Midbrain (tissue), 1 donor: Measurements from ENCODE around the gene RIMS4.
A peak's percentile ranks its signal among the peaks of the same experiment; 100 is the strongest.

Experiments used
- DNase-seq: peaks from one replicate; lab custom pipeline; 2025; lab: John Stamatoyannopoulos, UW

The RIMS4 gene

DNA sequence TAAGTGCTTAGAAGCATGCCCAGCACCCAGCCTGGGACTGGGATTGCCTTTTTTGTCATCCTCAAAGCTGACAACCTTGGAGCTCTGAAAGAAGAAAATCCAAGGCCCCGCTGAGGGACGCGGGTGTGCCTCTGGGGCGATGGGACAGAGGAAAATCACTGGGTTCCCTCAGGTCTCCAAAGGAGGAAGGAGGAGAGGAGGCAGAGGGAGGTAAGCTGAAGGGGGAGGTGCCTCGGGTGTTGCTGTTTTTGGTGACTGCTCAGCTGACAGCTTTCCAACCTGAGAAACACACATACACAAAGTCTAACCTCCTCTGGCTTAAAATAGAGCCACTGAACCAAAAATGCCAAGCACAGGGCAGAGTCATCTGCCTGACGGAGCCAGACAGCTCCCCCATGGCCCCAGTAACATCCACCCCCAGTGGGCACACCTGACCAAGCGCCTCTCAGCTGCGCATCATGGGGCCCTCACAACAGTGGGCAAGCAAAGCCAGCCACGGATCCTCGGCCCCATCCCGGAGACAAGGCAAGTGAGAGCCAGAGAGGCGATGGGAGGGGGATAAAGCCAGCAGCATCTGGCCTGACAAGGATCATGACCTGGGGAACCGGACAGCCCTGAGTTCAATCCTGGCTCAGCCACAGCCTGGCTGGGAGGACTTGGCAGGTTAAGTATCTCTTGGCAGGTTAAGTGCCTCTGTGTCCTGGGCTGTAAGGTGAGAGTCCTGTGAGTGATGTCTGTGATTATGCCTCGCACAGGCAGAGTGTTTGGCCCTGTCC, 67.9 kb downstream of the RIMS4 start:
- DNase-seq = no peak

DNA sequence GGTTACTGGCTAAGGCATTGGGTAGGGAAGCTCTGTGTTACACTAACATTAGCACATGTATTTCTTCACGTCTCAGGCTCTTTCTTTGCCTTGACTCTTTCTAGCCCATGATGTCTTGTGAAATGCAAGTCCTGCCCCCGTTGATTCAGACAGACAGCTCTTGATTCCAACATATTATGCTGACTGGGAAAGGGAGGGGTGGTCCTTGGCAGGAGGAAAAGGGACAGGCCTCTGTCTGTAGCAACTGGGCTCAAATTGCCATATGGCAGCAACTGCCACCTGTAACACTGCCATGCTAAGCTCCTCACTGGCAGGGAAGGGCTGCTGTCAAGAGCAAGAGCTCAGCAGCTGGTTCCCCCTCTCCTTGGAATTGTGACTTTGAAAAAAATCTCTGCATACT, 70.4 kb downstream of the RIMS4 start:
- no peak for DNase-seq

DNA sequence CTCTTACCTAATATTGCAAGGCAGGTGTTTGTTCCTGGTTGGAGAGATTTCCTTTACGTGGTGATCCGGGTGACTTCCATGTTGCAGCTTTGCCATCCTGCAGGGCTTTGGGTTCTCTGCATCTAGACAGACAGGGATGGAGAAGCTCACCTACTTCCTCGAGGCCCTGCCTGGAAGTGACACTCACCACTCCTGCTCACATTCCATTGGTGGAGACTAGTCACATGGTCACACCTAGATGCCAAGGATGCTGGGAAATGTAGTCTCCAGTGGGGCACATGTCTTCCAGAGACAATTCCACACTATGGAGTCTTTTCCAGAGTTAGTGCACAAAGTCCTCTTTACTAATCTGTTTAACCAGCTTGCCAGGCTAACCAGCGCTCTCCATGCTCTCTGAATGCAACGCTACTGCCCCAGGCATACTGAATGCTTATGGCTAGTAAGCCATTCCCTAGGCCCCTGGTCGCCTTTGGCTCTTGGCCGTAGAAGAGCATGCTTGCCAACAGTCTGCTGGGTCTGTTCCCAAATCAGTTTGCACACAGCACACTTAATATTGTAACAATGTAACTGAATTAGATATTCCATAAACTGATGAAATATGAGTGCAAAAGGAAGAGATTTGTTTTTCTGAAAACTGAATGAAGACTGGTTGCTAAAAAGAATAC, 71.4 kb downstream of the RIMS4 start:
- DNase-seq = peak; percentile 80

DNA sequence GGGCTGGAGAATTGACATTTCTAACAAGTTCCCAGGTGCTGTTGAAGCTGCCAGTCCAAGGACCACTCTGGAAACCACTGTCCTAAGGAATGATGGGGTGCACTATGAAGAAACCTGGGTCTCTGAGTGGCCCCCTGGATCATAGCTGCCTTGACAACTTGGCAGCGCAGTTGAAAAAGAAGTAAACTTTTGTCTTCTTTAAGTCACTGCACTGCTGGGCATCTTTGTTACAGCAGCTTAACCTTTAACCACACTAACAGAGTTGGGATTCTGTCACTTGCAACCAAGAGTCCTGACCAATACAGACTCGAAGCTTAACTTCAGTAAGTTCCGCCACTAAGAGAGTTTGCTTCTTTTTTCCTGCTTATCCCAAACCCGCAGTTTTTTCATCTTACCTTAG, 73.2 kb downstream of the RIMS4 start:
- no peak for DNase-seq

DNA sequence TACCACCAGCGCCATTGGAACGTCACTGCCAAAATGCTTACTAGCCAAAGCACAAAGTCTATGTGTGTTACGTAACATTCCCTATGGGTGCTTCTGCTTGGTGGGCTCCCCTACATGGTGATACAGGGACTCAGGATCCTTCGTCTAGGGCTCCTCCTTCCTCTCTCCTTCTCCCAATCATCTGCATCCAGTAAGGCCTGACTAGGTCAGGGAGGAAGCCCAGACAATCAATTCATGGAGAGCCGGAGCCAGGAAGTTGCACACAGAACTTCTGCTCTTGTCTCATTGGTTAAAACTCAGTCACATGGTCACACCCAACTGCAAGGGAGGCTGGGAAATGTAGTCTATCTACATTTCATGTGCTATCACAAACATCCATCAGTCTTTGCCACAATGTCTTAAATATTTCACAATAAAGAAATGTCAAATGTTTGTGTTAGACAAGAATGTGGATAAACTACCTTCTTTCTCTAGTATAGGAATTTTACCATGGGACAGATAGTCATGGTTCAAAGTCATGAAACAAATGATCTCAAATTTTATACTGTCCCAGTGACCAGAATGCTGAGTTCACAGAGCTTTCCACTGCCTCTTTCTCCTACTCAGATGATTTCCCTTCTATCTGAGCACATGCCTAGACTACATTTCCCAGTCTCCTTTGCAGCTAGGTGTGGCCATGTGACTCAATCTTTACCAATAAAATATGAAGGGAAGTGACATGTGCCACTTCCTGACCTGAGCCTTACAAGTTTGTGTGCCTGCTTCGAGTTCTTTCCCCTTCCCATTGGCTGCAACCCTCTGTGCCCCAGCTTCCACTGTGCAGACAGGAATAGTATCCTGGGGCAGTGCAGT, 74.0 kb downstream of the RIMS4 start:
- DNase-seq = peak; percentile 88

DNA sequence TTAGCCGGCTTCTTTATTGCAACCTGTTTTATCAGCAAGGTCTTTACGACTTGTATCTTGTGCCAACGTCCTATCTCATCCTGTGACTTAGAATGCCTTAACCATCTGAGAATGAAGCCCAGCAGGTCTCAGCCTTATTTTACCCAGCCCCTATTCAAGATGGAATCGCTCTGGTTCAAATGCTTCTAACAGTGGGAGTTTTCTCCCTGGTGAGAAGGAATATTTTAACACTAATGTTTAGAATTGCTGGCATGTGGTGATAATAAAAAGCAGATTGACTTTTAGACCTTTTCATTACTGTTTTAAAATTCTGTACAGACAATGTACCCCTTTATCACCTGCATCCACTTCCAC, 74.6 kb downstream of the RIMS4 start:
- DNase-seq = no peak

DNA sequence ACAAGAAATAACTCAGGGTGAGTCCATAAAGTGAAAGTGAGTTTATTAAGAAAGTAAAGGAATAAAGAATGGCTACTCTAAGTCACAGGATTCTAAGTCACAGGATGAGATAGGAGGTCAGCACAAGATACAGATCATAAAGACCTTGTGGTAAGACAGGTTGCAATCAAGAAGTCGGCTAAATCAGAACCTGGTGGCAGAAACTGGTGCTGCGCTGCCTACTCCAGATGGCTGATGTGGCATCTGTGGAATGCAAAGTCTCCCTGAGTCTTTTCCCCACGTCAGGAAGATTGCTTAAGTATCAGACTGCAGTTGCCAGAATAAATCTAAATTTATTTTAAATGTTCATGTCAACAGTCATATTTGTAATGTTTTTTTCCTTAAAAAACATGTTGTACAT, 75.4 kb downstream of the RIMS4 start:
- no peak for DNase-seq

DNA sequence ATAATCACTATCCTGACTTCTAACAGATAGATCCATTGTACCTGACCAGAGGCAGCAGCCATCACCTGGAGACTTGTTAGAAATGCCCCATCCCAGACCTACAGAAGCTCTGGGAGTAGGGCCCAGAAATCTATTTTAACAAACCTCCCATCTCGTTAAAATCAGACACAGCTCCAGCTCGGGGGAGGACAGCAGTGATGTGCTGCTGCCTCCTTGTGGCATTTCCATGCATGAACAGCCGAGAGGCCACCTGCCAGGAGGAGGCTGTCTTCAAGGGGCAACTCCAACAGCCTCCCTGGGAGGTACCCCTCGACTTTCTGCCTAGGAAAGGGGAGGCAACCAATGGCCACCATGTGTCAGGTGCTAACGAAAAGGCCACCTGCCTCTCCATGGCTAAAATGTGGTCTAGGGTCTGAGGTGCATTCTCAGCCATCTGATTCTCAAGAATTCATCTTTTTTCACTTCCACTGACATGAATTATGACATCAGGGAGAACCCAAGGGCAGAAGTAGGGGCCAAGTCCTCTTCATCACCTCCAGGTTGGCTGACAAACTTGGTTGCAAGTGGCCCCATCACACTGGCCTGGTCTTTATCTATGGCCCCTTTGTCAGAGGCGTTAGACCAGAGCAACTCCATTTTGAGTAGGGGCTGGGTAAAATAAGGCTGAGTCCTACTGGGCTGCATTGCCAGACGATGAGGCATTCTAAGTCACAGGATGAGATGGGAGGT, 76.8 kb downstream of the RIMS4 start:
- peak; percentile 82 for DNase-seq

DNA sequence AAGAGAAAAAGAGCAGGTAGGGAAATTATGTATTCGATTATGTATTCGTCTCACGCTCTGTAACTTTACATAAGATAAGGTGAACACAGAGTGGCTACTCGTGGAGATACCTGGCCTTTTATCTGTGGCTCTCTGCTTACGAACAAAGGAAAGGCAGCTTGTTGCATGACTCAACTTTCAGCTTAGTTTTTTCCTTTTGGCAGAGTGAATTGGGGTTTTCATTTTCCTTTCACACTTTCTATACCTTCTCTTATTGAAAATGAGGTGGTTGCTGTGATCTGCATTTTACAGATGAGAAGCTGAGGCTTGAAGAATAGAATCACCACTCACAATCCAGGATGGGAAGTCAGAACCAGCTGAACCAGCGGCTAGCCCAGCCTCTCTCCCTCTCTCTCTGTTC, 78.0 kb downstream of the RIMS4 start:
- DNase-seq = no peak

DNA sequence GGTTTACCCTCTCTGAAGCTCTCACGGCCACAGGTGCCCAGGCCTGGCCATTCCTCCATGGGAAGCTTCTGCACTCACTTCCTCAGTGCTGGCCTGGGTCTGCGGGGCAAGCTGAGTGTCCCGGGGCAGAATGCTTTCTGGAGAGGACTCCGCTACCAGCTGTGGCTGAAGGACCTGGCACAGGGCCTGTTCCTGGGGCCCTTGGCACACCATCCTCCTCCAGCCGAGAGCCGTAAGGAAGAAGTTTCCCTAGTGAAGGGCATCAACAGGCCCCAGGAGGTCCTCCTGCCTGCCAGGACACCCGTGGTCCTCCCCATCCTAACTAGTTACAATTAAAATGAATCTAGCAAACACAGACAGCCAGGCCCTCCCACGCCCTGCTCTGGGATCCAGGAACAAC, 78.7 kb downstream of the RIMS4 start:
- DNase-seq = no peak

DNA sequence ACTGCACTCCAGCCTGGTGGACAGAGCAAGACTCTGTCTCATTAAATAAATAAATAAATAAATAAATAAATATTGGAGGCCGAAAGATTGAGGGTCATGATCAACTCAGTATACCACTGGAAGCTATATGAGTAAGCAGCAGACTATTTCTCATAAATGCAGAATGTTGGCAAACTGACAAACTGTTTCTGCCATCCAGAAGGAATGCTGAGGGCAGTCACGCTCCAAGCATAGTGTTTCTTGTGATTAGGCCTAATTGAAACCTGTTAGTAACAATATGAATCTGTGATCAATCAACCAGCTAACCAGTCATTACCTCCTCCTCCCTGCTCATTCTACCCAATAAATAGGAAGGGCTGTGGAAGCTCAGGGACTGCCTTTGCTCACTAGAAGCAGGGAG, 79.9 kb downstream of the RIMS4 start:
- no peak for DNase-seq

DNA sequence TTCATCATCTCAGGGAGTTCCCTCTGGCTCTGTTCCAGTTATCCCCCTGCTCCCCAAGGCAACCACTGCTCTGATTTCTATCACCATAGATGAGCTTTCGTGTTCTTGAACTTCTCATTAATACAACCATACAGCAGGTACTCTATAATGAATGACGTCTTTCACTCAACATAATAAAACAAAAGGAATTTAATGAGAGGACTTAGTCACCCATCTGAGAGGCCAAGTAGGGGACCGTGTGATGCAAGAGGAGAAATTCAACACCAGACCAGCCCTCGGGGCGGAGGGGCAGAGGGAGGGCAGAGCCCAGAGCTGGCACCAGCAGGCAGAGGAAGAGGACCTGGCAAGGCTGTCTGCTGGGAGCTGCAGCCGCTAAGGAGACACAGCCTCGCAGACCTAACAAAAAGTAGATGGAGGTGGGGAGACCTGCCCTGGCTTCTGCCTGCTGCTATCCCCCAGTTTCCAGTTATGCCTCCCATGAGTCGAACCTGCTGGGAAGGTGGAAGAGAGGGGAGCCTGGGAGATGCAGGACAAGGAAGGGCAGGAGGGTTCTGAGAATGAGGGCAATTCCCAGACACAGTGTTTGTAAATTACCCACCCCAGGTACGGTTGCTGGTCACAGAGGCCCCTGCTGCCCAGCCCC, 81.4 kb downstream of the RIMS4 start:
- peak; percentile 12 for DNase-seq

DNA sequence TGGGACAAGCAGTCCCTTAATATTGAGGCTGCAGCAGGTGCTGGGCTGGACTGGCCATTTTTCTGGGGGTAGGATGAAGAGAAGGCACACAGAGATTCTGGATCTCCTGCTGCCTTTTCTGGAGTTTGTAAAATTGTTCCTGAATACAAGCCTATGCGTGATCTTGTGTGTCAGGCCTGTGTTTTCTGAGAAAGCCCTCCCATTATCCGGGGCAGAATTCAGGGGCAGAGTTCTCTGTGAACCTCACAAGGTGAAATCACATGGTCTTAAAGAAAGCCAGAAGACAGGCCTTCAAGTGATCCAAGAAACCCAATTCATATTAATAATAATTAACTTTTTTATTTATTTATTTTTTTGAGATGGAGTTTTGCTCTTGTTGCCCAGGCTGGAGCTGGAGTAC, 82.7 kb downstream of the RIMS4 start:
- DNase-seq = no peak

DNA sequence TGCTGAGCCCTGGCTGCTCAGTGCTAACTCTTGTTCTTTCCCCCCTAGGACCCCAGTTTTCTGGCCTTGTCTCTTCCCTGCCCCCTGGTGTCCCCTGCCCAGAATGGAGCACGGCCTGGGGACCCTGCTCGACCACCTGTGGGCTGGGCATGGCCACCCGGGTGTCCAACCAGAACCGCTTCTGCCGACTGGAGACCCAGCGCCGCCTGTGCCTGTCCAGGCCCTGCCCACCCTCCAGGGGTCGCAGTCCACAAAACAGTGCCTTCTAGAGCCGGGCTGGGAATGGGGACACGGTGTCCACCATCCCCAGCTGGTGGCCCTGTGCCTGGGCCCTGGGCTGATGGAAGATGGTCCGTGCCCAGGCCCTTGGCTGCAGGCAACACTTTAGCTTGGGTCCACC, 83.3 kb downstream of the RIMS4 start:
- no peak for DNase-seq

DNA sequence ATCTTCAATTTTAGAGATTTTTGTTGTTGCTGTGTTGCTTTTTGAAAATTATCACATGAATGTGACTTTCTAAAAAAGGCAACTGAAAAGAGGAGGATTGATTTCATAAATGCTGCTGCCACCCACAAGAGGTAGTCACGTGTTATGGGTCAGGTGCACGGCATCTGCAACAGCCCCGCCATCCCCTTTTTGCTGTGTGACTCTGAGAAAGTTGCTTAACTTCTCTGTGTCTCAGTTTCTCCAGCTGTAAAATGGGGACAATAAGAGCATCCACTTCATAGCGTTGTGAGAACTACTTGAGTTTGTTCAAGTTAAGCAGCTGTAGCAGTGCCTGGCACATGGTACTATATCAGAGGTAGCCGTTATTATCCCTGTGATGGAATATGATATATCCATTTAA, 84.5 kb downstream of the RIMS4 start:
- no peak for DNase-seq

DNA sequence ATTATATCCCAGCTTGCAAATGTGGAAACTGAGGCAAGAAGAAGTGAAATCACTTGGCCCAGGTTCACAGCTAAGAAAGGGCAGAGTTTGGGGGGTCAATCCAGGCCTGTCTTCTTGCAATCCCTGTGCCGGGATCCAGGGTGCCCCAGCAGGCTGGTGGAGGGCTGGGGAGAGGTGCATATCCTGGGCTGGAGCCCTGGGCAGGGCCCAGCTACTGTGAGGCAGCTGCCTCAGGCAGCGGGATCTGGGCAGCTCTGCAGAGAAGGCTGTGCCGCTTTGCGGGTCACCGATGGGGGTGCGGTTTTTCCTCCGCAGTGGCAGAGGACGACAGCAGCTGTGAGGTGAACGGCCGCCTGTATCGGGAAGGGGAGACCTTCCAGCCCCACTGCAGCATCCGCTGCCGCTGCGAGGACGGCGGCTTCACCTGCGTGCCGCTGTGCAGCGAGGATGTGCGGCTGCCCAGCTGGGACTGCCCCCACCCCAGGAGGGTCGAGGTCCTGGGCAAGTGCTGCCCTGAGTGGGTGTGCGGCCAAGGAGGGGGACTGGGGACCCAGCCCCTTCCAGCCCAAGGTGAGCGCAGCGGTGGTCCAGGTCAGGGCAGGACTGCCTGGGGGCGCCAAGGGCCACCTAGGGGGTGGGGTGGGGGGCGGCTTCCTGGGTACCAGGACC, 85.8 kb downstream of the RIMS4 start:
- DNase-seq = no peak

DNA sequence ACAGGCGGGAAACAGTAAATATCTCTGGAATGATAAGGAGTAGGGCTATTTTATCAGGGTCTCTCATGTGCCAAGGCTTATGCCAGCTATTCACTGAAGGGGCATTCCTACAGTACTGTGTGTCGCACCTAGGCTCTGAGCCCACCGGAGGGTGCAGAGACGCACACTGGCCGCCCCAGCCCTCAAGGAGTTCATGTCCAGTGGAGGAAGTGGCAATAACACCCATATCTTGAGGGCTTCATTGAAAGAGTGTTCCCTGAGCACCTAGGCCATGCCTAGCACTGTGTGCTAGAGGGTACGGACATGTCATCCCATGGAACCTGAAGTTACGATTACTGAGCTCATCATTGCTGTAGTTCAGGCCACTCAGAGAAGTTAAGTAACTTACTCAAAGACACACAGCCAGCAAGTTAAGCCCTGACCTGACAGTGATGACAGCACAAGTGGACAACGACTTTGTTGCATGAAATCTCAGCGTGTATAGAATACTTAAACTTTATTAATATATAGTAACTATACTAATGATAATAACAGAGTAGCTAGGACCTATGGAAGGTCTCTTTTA, 86.5 kb downstream of the RIMS4 start:
- DNase-seq = no peak

DNA sequence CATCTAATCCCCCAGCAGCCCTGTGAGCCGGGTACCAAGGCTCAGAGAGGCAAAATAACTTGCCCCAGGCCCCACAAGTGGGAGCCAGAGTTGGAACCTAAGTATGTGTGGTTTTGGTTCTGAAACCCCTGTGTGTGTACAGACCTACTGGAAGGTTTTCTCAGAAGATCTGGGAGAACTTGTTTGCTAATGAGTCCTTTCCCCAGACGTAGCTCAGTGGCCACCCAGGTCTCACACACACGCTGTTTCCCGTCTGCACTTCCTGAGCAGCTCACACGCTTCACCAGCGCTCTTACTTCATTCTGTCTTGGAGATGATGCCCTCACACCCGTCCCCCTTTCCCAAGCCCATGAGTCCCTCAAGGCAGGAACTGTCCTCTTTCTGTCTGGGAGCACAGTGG, 87.0 kb downstream of the RIMS4 start:
- DNase-seq = no peak

DNA sequence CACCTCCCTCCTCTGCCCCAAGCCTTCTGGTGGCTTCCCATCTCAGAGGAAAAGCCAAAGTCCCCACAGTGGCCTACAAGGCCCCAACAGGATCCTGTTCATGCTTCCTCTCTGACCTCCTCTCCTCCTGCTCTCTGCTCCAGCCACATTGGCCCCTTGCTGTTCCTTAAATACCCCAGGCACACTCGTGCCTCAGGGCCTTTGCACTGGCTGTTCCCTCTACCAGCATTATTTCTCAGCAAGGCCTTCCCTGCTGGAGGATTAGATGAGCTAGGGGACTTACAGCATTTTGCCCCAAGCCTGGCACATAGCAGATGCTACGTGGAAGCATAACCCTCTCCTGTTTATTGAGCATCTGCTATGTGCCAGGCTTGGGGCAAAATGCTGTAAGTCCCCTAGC, 87.4 kb downstream of the RIMS4 start:
- DNase-seq = no peak

DNA sequence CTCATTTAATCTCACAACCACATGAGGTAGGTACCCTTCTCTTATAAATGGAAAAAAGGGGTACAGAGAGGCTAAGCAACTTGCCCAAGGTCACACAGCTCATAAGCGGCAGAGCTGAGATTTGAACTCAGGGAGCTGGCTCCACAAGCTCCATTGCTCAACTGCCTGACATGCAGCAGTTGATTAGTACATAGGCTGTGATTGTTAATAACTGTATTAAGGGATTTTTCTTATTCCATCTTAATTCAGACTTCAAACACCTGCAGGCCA, 88.6 kb downstream of the RIMS4 start:
- no peak for DNase-seq
